Nephron (organoid): ENCODE results near the gene INTS4.
"Not testable (repeated sequence)": the region's sequence is repeated elsewhere in the genome, so short reads cannot be mapped to it uniquely, and the experiment has no call there.

Source experiments
- H3K27ac Mint-ChIP-seq, 3 experiments: 2 replicates each; pipeline ENCODE4 v1.8.0; 2020; ENCODE audit warnings: mixed read lengths in 3 of 3, mild to moderate bottlenecking in 2 of 3, moderate library complexity in 1 of 3
- H3K27me3 Mint-ChIP-seq: 2 replicates; pipeline ENCODE4 v1.8.0; 2021; ENCODE audit warnings: low read depth, mild to moderate bottlenecking, moderate library complexity, mixed read lengths
- H3K36me3 Mint-ChIP-seq: 2 replicates; pipeline ENCODE4 v1.8.0; 2020; ENCODE audit warnings: low read depth, mixed read lengths
- H3K4me1 Mint-ChIP-seq: 2 replicates; pipeline ENCODE4 v1.8.0; 2020; ENCODE audit warnings: mixed read lengths
- H3K4me3 Mint-ChIP-seq, 3 experiments: 2 replicates each; pipeline ENCODE4 v1.8.0; 2020; ENCODE audit warnings: mild to moderate bottlenecking in 3 of 3, mixed read lengths in 3 of 3, moderate library complexity in 2 of 3
- H3K9me3 Mint-ChIP-seq: 2 replicates; pipeline ENCODE4 v1.8.0; 2020; ENCODE audit warnings: mixed read lengths
- CTCF ChIP-seq, 3 experiments: fragments of 200-600 bp; sonication (generic); IDR thresholded peaks; one replicate each; pipeline ENCODE4 v1.5.0; 2021; ENCODE audit warnings: antibody characterized with exemption in 3 of 3; ENCODE audit not compliant: unreplicated experiment in 3 of 3

The INTS4 gene

GRCh38 chr11:77868744-77869143 is 125.7 kb downstream of the INTS4 start:
- no peaks in the 10 kb centered on the region for H3K9me3 Mint-ChIP-seq
- no peak overlapping the region for H3K4me3 Mint-ChIP-seq
- no peak overlapping the region for H3K27ac Mint-ChIP-seq
- no peak for TF ChIP-seq CTCF (IDR thresholded peaks at IDR 0.05; ENCODE audit: unreplicated experiment in 3 of 3)
- H3K4me1 Mint-ChIP-seq = no peaks in the 10 kb centered on the region
- no peaks in the 10 kb centered on the region for H3K27me3 Mint-ChIP-seq
- peaks cover 38% of the 10 kb centered on the region for H3K36me3 Mint-ChIP-seq

GRCh38 chr11:77866336-77866735 is 128.1 kb downstream of the INTS4 start:
- Mint-ChIP-seq H3K4me1 (no peaks in the 10 kb centered on the region), H3K9me3 (no peaks in the 10 kb centered on the region), H3K27ac (no peak overlapping the region), H3K27me3 (no peaks in the 10 kb centered on the region), H3K36me3 (peaks cover 40% of the 10 kb centered on the region), H3K4me3 (no peak overlapping the region)
- TF ChIP-seq CTCF (IDR thresholded peaks at IDR 0.05; ENCODE audit: unreplicated experiment in 3 of 3) = no peak

GRCh38 chr11:77865805-77866204 is 128.7 kb downstream of the INTS4 start:
- Mint-ChIP-seq H3K4me1 (no peaks in the 10 kb centered on the region), H3K27me3 (no peaks in the 10 kb centered on the region), H3K9me3 (no peaks in the 10 kb centered on the region), H3K36me3 (peaks cover 37% of the 10 kb centered on the region), H3K27ac (no peak overlapping the region), H3K4me3 (no peak overlapping the region)
- TF ChIP-seq CTCF (IDR thresholded peaks at IDR 0.05; ENCODE audit: unreplicated experiment in 3 of 3) = no peak

- not testable (repeated sequence) for H3K4me3 Mint-ChIP-seq, H3K9me3 Mint-ChIP-seq, H3K4me1 Mint-ChIP-seq, H3K27me3 Mint-ChIP-seq, H3K27ac Mint-ChIP-seq
- peaks cover 33% of the 10 kb centered on the region for H3K36me3 Mint-ChIP-seq
Measured at GRCh38 chr11:77861444-77861843, 133.0 kb downstream of the INTS4 start.

- not testable (repeated sequence) for H3K4me1 Mint-ChIP-seq, H3K4me3 Mint-ChIP-seq, H3K27me3 Mint-ChIP-seq, H3K27ac Mint-ChIP-seq
- Mint-ChIP-seq H3K36me3 (peaks cover 64% of the 10 kb centered on the region), H3K9me3 (peaks cover 24% of the 10 kb centered on the region)
Measured at GRCh38 chr11:77857906-77858457, 136.5 kb downstream of the INTS4 start.

GRCh38 chr11:77854838-77855237 is 139.6 kb downstream of the INTS4 start:
- H3K4me3 Mint-ChIP-seq = no peak overlapping the region
- H3K4me1 Mint-ChIP-seq = no peaks in the 10 kb centered on the region
- H3K36me3 Mint-ChIP-seq = peaks cover 78% of the 10 kb centered on the region
- no peak for TF ChIP-seq CTCF (IDR thresholded peaks at IDR 0.05; ENCODE audit: unreplicated experiment in 3 of 3)
- H3K9me3 Mint-ChIP-seq = peaks cover 32% of the 10 kb centered on the region
- H3K27ac Mint-ChIP-seq = no peak overlapping the region
- H3K27me3 Mint-ChIP-seq = no peaks in the 10 kb centered on the region

- no peaks in the 10 kb centered on the region for H3K4me1 Mint-ChIP-seq
- peaks cover 84% of the 10 kb centered on the region for H3K36me3 Mint-ChIP-seq
- H3K27me3 Mint-ChIP-seq = no peaks in the 10 kb centered on the region
- peaks cover 32% of the 10 kb centered on the region for H3K9me3 Mint-ChIP-seq
- no peak for TF ChIP-seq CTCF (IDR thresholded peaks at IDR 0.05; ENCODE audit: unreplicated experiment in 3 of 3)
- no peak overlapping the region for H3K4me3 Mint-ChIP-seq
- H3K27ac Mint-ChIP-seq = no peak overlapping the region
Measured at GRCh38 chr11:77851503-77851902, 143.0 kb downstream of the INTS4 start.

- H3K27me3 Mint-ChIP-seq = not testable (repeated sequence)
Measured at GRCh38 chr11:77843700-77844099, 150.8 kb downstream of the INTS4 start.

More at GRCh38 chr11:77843700-77844099, 150.8 kb downstream of the INTS4 start:
- H3K4me1 Mint-ChIP-seq, H3K27ac Mint-ChIP-seq, H3K4me3 Mint-ChIP-seq: not testable (repeated sequence)
- Mint-ChIP-seq H3K9me3 (peaks cover 31% of the 10 kb centered on the region), H3K36me3 (peaks cover 92% of the 10 kb centered on the region)
